Measurements from ENCODE around the gene HCN3. TPM values are rescaled to one million over a fixed set of nuclear protein-coding genes. Genes with fewer than 3 reads are reported as not detected.
A peak's percentile ranks its signal among the peaks of the same experiment; 100 is the strongest.
"Not testable (repeated sequence)": the region's sequence is repeated elsewhere in the genome, so short reads cannot be mapped to it uniquely, and the experiment has no call there.

Gene HCN3
- total RNA-seq, 4 donors from 2014 or later: 7.4 to 25.5 (median 19.5) TPM

- DNase-seq: no peak
- no peaks in the 10 kb centered on the region for H3K9me3 ChIP-seq
- H3K4me1 ChIP-seq: peaks cover 0 to 30% (median 8%) of the 10 kb centered on the region in 4 donors
- H3K27ac ChIP-seq: peak overlapping the region in 3 of 4 donors; percentile 93 to 97 (median 94)
- H3K27me3 ChIP-seq: no peaks in the 10 kb centered on the region
- H3K4me3 ChIP-seq: peak overlapping the region in 2 of 4 donors; percentile 70 to 82
- TF ChIP-seq, protein P1, sequence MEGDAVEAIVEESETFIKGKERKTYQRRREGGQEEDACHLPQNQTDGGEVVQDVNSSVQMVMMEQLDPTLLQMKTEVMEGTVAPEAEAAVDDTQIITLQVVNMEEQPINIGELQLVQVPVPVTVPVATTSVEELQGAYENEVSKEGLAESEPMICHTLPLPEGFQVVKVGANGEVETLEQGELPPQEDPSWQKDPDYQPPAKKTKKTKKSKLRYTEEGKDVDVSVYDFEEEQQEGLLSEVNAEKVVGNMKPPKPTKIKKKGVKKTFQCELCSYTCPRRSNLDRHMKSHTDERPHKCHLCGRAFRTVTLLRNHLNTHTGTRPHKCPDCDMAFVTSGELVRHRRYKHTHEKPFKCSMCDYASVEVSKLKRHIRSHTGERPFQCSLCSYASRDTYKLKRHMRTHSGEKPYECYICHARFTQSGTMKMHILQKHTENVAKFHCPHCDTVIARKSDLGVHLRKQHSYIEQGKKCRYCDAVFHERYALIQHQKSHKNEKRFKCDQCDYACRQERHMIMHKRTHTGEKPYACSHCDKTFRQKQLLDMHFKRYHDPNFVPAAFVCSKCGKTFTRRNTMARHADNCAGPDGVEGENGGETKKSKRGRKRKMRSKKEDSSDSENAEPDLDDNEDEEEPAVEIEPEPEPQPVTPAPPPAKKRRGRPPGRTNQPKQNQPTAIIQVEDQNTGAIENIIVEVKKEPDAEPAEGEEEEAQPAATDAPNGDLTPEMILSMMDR (IDR thresholded peaks at IDR 0.05): no peak
- TF ChIP-seq POLR2A (IDR thresholded peaks at IDR 0.05): no peak
- peaks cover 0 to 43% (median 0%) of the 10 kb centered on the region in 3 donors for H3K36me3 ChIP-seq
Observed at GRCh38 chr1:155325603-155325893, 48.3 kb downstream of the HCN3 start.

DNA sequence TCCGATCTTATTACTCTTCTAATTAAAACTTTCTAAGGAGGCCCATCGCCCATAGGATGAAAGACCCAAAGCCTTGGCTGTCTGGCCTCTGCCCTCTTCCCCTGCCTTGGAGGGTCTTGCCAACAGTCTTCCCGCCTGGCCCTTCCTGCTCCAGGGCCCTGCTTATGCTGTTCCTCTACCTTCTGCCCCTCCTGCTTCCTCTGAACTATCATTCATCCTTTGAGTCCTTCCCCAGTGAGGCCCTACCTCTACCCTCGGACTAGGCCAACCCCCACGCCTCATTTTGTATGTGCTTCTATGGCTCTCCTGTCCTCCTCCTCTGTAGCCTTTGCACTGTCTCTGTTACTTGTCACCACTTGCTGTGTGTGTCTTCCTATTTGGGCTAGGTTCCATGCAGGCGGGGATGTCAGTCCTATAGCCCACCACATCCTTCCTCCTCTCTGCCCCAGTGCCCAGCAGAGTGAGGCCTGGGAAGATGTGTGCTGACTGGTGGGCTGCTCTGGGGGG is 48.8 kb downstream of the HCN3 start:
- H3K36me3 ChIP-seq: peaks cover 0 to 49% (median 0%) of the 10 kb centered on the region in 3 donors
- H3K9me3 ChIP-seq: no peaks in the 10 kb centered on the region
- peak overlapping the region in 1 of 4 donors; percentile 70 for H3K4me3 ChIP-seq
- no peaks in the 10 kb centered on the region for H3K27me3 ChIP-seq
- H3K4me1 ChIP-seq: peaks cover 0 to 27% (median 7%) of the 10 kb centered on the region in 4 donors
- DNase-seq: peak in 1 of 3 donors; percentile 32
- TF ChIP-seq POLR2A (IDR thresholded peaks at IDR 0.05): no peak
- TF ChIP-seq, protein P1 (IDR thresholded peaks at IDR 0.05): no peak
- H3K27ac ChIP-seq: peak overlapping the region in 1 of 4 donors; percentile 93

DNA sequence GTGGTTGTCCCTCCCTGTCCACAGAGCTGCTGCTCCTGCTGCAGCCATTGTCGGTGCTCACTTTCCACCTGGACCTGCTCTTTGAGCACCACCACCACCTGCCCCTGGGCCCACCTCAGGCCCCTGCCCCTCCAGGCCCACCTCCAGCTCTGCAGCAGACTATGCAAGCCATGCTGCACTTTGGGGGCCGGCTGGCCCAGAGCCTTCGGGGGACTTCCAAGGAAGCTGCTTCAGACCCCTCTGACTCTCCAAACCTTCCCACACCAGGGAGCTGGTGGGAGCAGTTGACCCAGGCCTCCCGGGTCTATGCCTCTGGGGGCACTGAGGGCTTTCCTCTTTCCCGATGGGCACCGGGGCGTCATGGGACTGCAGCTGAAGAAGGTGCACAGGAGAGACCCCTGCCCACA is 49.4 kb downstream of the HCN3 start:
- Histone ChIP-seq H3K9me3 (no peaks in the 10 kb centered on the region), H3K27ac (no peak overlapping the region), H3K4me1 (peaks cover 0 to 22% (median 4%) of the 10 kb centered on the region in 4 donors), H3K4me3 (no peak overlapping the region), H3K36me3 (peaks cover 0 to 54% (median 0%) of the 10 kb centered on the region in 3 donors), H3K27me3 (no peaks in the 10 kb centered on the region)
- no peak for TF ChIP-seq POLR2A (IDR thresholded peaks at IDR 0.05)
- TF ChIP-seq, protein P1 (IDR thresholded peaks at IDR 0.05): no peak
- peak in 1 of 3 donors; percentile 38 for DNase-seq

DNA sequence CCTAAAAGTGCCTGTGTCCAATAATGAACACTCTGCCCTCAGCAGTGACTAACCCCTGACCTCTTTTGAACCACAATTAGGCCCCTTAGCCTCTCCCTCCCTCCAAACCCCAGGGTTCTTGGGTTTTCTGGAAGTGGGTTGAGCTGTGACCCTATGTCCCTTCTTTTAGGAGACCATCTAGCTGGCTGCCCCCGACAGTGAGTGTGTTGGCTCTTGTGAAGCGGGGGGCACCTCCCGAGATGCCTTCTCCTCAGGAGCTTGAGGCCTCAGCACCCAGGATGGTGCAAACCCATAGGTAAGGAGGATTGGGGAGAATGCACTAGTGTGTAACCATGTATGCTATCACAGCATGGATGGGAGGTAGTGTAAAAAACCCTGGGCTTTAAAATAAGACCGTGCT is 50.7 kb downstream of the HCN3 start:
- Histone ChIP-seq H3K9me3 (no peaks in the 10 kb centered on the region), H3K4me3 (no peak overlapping the region), H3K36me3 (peaks cover 0 to 56% (median 0%) of the 10 kb centered on the region in 3 donors), H3K27ac (no peak overlapping the region), H3K4me1 (peaks cover 0 to 11% (median under 1%) of the 10 kb centered on the region in 4 donors), H3K27me3 (no peaks in the 10 kb centered on the region)
- TF ChIP-seq, protein P1 (IDR thresholded peaks at IDR 0.05): no peak
- no peak for TF ChIP-seq POLR2A (IDR thresholded peaks at IDR 0.05)
- DNase-seq: no peak

DNA sequence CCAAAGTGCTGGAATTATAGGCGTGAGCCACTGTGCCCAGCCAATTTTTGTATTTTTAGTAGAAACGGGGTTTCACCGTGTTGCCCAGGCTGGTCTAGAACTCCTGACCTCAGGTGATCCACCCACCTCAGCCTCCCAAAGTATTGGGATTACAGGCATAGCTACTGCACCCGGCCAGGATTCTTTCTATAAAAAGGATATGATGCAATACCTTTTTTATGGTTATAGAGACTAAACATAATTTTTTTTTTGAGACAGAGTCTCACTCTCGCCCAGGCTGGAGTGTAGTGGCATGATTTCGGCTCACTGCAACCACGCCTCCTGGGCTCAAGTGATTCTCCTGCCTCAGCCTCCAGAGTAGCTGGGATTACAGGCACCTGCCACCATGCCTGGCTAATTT is 51.6 kb downstream of the HCN3 start:
- H3K4me3 ChIP-seq, H3K27me3 ChIP-seq, DNase-seq, H3K27ac ChIP-seq, H3K9me3 ChIP-seq: not testable (repeated sequence)
- Histone ChIP-seq H3K36me3 (peaks cover 0 to 61% (median 0%) of the 10 kb centered on the region in 3 donors), H3K4me1 (peaks cover 0 to 11% (median 0%) of the 10 kb centered on the region in 4 donors)

DNA sequence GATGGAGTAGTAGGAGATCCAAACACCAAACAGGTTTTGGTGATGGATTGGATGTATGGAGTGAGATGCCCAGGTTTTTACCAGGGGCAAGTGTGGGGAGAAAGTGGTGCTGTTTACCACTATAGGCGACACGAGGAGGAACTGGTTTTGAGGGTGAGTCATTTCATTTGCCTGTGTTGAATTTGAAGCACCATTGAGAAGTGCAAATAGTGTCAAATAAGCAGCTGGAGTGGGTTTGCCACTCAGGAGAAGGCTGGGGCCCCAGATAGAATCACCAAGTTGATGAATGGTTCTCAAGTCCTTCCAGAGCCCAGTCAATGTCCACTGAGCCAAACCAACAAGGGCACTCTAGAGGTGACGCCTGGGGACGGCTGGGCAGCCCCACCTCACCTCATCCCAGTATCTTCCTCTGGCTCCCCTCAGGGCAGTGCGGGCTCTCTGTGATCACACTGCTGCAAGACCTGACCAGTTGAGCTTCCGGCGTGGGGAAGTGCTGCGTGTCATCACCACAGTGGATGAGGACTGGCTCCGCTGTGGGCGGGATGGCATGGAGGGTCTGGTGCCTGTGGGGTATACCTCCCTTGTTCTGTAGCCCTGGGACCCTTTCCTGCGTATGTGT is 52.8 kb downstream of the HCN3 start:
- H3K9me3 ChIP-seq: no peaks in the 10 kb centered on the region
- H3K4me3 ChIP-seq: no peak overlapping the region
- DNase-seq: no peak
- H3K27me3 ChIP-seq: no peaks in the 10 kb centered on the region
- H3K4me1 ChIP-seq: peaks cover 0 to 10% (median 0%) of the 10 kb centered on the region in 4 donors
- H3K27ac ChIP-seq: no peak overlapping the region
- peaks cover 0 to 70% (median 0%) of the 10 kb centered on the region in 3 donors for H3K36me3 ChIP-seq
- no peak for TF ChIP-seq POLR2A (IDR thresholded peaks at IDR 0.05)
- TF ChIP-seq, protein P1 (IDR thresholded peaks at IDR 0.05): no peak
